GM10847 (cell line): ENCODE results near the gene SLC16A12.

Experiments
- POLR2A ChIP-seq: IDR thresholded peaks from 2 replicates; pipeline ENCODE4 v1.6.1; 2011; ENCODE audit not compliant: insufficient read length; ENCODE audit errors: extremely low read depth

SLC16A12 gene

GRCh38 chr10:89555688-89556445, 20.5 kb upstream of the SLC16A12 start:
- TF ChIP-seq POLR2A = no peak

GRCh38 chr10:89554433-89554832, 19.0 kb upstream of the SLC16A12 start:
- TF ChIP-seq POLR2A = no peak

GRCh38 chr10:89553064-89553734, 17.8 kb upstream of the SLC16A12 start:
- no peak for TF ChIP-seq POLR2A

- no peak for TF ChIP-seq POLR2A
Observed at GRCh38 chr10:89552213-89552612, 16.8 kb upstream of the SLC16A12 start.

- TF ChIP-seq POLR2A = no peak
Observed at GRCh38 chr10:89550509-89550908, 15.1 kb upstream of the SLC16A12 start.

- no peak for TF ChIP-seq POLR2A
Observed at GRCh38 chr10:89549510-89549909, 14.1 kb upstream of the SLC16A12 start.

GRCh38 chr10:89548673-89549072, 13.3 kb upstream of the SLC16A12 start:
- TF ChIP-seq POLR2A = no peak

- TF ChIP-seq POLR2A = no peak
Observed at GRCh38 chr10:89547853-89548513, 12.6 kb upstream of the SLC16A12 start.

- TF ChIP-seq POLR2A = no peak
Observed at GRCh38 chr10:89543841-89544240, 8.4 kb upstream of the SLC16A12 start.

GRCh38 chr10:89540420-89540949, 5.1 kb upstream of the SLC16A12 start:
- no peak for TF ChIP-seq POLR2A

GRCh38 chr10:89537364-89537763, 2.0 kb upstream of the SLC16A12 start:
- no peak for TF ChIP-seq POLR2A

- TF ChIP-seq POLR2A = no peak
Observed at GRCh38 chr10:89536013-89536354, 590 bp upstream of the SLC16A12 start.

- TF ChIP-seq POLR2A = no peak
Observed at GRCh38 chr10:89534826-89535166, 598 bp downstream of the SLC16A12 start.

- TF ChIP-seq POLR2A = no peak
Observed at GRCh38 chr10:89532476-89532875, 2.9 kb downstream of the SLC16A12 start.

GRCh38 chr10:89531359-89531758, 4.0 kb downstream of the SLC16A12 start:
- TF ChIP-seq POLR2A = no peak

GRCh38 chr10:89526358-89526757, 9.0 kb downstream of the SLC16A12 start:
- no peak for TF ChIP-seq POLR2A

GRCh38 chr10:89525556-89525955, 9.8 kb downstream of the SLC16A12 start:
- no peak for TF ChIP-seq POLR2A

- TF ChIP-seq POLR2A = no peak
Observed at GRCh38 chr10:89524279-89524678, 11.1 kb downstream of the SLC16A12 start.
